Left lung (tissue), 10 donors: ENCODE results near the gene PIAS1. TPM values are rescaled to one million over a fixed set of nuclear protein-coding genes. Genes with fewer than 3 reads are reported as not detected.

Experiments used
- ATAC-seq: fragments of 200-7000 bp; cut with Tn5 transposase; one replicate; pipeline ENCODE4 v1.9.1; 2020; ENCODE audit warnings: moderate library complexity
- DNase-seq, 4 donors: peaks; one replicate each; pipeline ENCODE4 v3.0.0-alpha.2; 2013 to 2020
- H3K27ac ChIP-seq, 2 donors: fragments of 200-600 bp; sonication (generic) in 1 of 2; one replicate each; pipeline versions ENCODE4 v1.5.0 to v1.8.0; 2020 to 2021
- H3K27me3 ChIP-seq, 2 donors: fragments of 200-600 bp; sonication (generic) in 1 of 2; one replicate each; pipeline versions ENCODE4 v1.5.0 to v1.8.0; 2020 to 2021
- H3K36me3 ChIP-seq, 2 donors: fragments of 200-600 bp; sonication (generic) in 1 of 2; one replicate each; pipeline versions ENCODE4 v1.5.0 to v1.8.0; 2020 to 2021
- H3K4me1 ChIP-seq, 2 donors: fragments of 200-600 bp; one replicate each; pipeline ENCODE4 v1.8.0; 2021
- H3K4me3 ChIP-seq, 2 donors: fragments of 200-600 bp; sonication (generic) in 1 of 2; one replicate each; pipeline versions ENCODE4 v1.5.0 to v1.8.0; 2020 to 2021; ENCODE audit warnings: mild to moderate bottlenecking in 1 of 2
- H3K9me3 ChIP-seq, 2 donors: fragments of 200-600 bp; sonication (generic) in 1 of 2; one replicate each; pipeline versions ENCODE4 v1.5.0 to v1.8.0; 2020 to 2021
- intact Hi-C, 2 donors: fragments of 100-400 bp; cut with DNase I; formaldehyde crosslinking; loops; one replicate each; pipeline versions ENCODE4 v1.11.2 to v1.14.2; 2022
- polyA plus RNA-seq, 6 donors: library from polyadenylated mRNA; unstranded; fragments of 120-200 nt; gene quantifications; one replicate each; pipeline ENCODE4 v1.2.1, GENCODE V29; 2013; ENCODE audit not compliant: insufficient read length in 6 of 6
- total RNA-seq, 2 donors: library from RNA; stranded (reverse); fragmentation: NEBNext Ultra II Directional; extraction: Animal tissue kit (Norgen Biotek cat#: 25700); gene quantifications; one replicate each; pipeline ENCODE4 v1.2.1, GENCODE V29; 2021
- TF ChIP-seq, protein P1 (sequence below), 2 donors: fragments of 200-600 bp; sonication (generic) in 1 of 2; IDR thresholded peaks; one replicate each; pipeline versions ENCODE4 v1.5.0 to v1.8.0; 2021; ENCODE audit warnings: antibody characterized with exemption in 2 of 2
- donor health status: DM: no; HTN: yes; CAD: no.
- donor health status: DM: no; HTN: no; CAD: no.

The PIAS1 gene
- total and polyA plus RNA-seq, 8 donors, result 44.9 to 71.4 (median 63.3) TPM

DNA sequence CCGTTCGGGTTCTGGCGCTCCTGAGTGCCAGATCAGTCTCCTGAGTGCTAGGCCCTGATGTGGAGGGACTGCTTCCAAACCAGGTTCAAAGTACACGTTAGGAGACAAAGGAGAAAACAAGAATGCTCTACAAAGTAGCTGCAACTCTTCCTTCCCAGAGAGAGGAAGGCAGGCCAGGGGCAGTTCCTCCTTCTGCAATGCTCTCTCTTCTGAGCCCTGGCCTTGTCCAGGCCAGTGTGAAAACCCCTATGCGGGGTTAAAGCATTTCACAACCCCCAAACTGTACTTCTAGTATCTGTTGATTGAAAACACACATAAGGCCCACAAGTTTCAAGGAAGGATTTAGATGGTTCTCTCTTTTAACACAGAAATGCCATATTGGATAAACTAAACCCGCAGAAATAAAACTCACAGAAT is 160.7 kb downstream of the PIAS1 start:
- ATAC-seq, result no peak
- no peak overlapping the region for H3K4me3 ChIP-seq
- intact Hi-C loops, result no loop called here
- no peaks in the 10 kb centered on the region for H3K27me3 ChIP-seq
- H3K4me1 ChIP-seq, result peaks cover 0 to 23% of the 10 kb centered on the region in 2 donors
- DNase-seq, result no peak
- TF ChIP-seq, protein P1, sequence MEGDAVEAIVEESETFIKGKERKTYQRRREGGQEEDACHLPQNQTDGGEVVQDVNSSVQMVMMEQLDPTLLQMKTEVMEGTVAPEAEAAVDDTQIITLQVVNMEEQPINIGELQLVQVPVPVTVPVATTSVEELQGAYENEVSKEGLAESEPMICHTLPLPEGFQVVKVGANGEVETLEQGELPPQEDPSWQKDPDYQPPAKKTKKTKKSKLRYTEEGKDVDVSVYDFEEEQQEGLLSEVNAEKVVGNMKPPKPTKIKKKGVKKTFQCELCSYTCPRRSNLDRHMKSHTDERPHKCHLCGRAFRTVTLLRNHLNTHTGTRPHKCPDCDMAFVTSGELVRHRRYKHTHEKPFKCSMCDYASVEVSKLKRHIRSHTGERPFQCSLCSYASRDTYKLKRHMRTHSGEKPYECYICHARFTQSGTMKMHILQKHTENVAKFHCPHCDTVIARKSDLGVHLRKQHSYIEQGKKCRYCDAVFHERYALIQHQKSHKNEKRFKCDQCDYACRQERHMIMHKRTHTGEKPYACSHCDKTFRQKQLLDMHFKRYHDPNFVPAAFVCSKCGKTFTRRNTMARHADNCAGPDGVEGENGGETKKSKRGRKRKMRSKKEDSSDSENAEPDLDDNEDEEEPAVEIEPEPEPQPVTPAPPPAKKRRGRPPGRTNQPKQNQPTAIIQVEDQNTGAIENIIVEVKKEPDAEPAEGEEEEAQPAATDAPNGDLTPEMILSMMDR (IDR thresholded peaks at IDR 0.05), result no peak
- no peak overlapping the region for H3K27ac ChIP-seq
- H3K36me3 ChIP-seq, result peaks cover 0 to 10% of the 10 kb centered on the region in 2 donors
- H3K9me3 ChIP-seq, result no peaks in the 10 kb centered on the region

DNA sequence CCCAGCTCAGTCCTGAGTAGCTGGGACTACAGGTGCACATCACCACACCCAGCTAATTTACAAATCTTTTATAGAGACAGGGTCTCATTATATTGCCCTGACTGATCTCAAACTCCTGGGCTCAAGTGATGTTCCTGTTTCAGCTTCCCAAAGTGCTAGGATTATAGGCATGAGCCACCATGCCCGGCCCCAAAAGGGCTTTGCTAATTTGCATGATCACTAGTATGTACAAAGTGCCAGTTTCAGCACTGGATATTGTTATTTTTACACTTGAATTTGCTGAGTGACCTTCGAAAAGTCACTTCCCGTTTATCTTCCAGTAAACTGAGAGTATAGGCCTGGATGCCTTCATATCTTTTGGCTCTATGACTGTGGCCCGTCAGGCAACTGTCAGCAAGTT is 163.2 kb downstream of the PIAS1 start:
- intact Hi-C loops, result no loop called here
- ATAC-seq (no peak), DNase-seq (no peak)
- Histone ChIP-seq H3K9me3 (no peaks in the 10 kb centered on the region), H3K27me3 (no peaks in the 10 kb centered on the region), H3K36me3 (peaks cover 0 to 10% of the 10 kb centered on the region in 2 donors), H3K27ac (no peak overlapping the region), H3K4me1 (peaks cover 0 to 11% of the 10 kb centered on the region in 2 donors), H3K4me3 (no peak overlapping the region)
- TF ChIP-seq, protein P1 (IDR thresholded peaks at IDR 0.05), result no peak

GRCh38 chr15:68218331-68218730 is 164.2 kb downstream of the PIAS1 start:
- no peak for DNase-seq
- H3K4me1 ChIP-seq, result peaks cover 0 to 11% of the 10 kb centered on the region in 2 donors
- intact Hi-C loops, result no loop called here
- H3K27me3 ChIP-seq, result no peaks in the 10 kb centered on the region
- no peak overlapping the region for H3K4me3 ChIP-seq
- peaks cover 0 to 10% of the 10 kb centered on the region in 2 donors for H3K36me3 ChIP-seq
- TF ChIP-seq, protein P1 (IDR thresholded peaks at IDR 0.05), result no peak
- H3K9me3 ChIP-seq, result no peaks in the 10 kb centered on the region
- no peak overlapping the region for H3K27ac ChIP-seq
- ATAC-seq, result no peak

GRCh38 chr15:68218847-68219798 is 165.0 kb downstream of the PIAS1 start:
- intact Hi-C loops, result no loop called here

GRCh38 chr15:68220489-68220888 is 166.4 kb downstream of the PIAS1 start:
- intact Hi-C loops, result no loop called here
- Histone ChIP-seq H3K4me1 (peaks cover 0 to 1% of the 10 kb centered on the region in 2 donors), H3K27ac (no peak overlapping the region), H3K4me3 (no peak overlapping the region), H3K9me3 (no peaks in the 10 kb centered on the region), H3K36me3 (peaks cover 0 to 10% of the 10 kb centered on the region in 2 donors), H3K27me3 (no peaks in the 10 kb centered on the region)
- no peak for DNase-seq
- ATAC-seq, result no peak
- TF ChIP-seq, protein P1 (IDR thresholded peaks at IDR 0.05), result no peak

More at GRCh38 chr15:68218847-68219798, 165.0 kb downstream of the PIAS1 start:
- no peaks in the 10 kb centered on the region for H3K27me3 ChIP-seq
- DNase-seq (no peak), ATAC-seq (no peak)
- TF ChIP-seq, protein P1 (IDR thresholded peaks at IDR 0.05), result no peak
- no peak overlapping the region for H3K27ac ChIP-seq
- peaks cover 0 to 11% of the 10 kb centered on the region in 2 donors for H3K4me1 ChIP-seq
- H3K36me3 ChIP-seq, result peaks cover 0 to 10% of the 10 kb centered on the region in 2 donors
- H3K9me3 ChIP-seq, result no peaks in the 10 kb centered on the region
- H3K4me3 ChIP-seq, result no peak overlapping the region
